Medulla oblongata (tissue), 1 donor: Measurements from ENCODE around the gene FHIT.
A peak's percentile ranks its signal among the peaks of the same experiment; 100 is the strongest.

Experiments
- DNase-seq: peaks from one replicate; pipeline ENCODE4 v3.0.0-alpha.2; 2015; ENCODE audit errors: extremely low spot score

FHIT gene

DNA sequence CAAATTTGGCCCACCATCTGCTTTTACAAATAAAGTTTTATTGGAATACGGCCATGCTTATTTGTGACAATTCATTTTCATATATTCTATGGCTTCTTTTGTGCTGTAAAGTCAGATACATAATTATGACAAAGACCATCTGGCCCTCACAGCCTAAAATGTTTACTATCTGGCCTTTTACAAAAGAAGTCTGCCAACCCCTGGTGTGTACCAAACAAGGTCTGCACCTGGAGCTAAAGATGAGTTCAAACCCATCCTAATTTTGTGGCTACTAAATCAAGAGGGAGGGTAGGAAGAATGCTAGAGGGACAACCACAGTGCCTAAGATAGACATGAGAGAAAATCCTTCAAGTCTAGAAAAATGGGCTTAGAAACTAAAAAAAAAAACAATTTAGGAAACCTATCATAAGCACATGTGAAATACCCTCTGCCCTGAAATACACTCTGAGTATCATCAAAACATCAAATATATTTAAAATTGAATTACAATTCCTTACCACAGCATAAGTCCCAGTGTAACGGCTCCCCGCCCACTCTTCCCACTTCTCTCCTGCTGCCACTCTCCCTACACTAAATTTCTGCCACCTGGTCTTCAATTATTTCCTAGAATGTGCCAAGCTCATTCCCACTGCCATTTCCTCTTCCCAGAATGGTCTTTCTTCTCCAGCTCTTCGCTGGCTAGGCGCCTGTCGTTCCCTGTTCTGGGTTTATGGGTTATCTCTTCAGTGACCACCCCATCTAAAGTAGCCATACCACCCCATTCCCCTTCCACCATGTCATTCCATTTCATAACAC, 1250.7 kb downstream of the FHIT start:
- no peak for DNase-seq

DNA sequence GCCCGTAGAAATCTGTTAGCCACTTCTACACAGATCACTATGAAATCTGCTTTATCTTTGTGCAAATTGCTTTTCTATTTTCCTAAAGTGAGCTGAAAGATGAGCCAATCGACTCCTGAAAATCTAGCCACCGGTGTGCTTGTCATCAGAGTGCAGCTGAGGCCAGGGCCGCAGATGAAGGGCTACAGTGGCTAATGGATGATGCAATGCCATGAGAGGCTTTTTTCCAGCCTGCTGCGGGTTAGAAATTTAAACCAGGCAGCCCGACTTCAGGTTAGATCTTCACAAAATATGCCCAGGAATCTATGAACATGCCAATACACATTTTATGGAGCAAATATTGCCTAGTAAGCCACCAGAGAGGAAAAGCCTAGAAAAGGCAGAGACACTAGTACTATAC, 1253.2 kb downstream of the FHIT start:
- DNase-seq = no peak

DNA sequence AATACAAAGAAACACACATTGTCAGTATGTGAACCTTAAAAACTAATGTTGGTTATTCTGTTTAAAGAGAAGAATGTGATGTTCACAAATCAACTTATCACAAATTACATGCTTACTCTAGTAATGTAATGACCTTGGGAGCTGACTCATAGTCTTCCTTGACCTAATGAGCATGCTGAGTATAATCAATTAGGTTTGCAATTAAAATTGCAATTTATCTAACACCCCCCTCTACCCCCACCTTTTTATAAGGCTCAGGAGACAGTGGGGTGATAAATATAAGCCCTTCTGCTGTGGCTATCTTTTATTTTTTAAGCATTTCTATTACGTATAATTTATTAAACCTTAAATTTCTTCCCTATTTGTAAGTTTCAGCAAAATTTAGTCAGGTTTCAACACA, 1253.7 kb downstream of the FHIT start:
- DNase-seq = no peak

DNA sequence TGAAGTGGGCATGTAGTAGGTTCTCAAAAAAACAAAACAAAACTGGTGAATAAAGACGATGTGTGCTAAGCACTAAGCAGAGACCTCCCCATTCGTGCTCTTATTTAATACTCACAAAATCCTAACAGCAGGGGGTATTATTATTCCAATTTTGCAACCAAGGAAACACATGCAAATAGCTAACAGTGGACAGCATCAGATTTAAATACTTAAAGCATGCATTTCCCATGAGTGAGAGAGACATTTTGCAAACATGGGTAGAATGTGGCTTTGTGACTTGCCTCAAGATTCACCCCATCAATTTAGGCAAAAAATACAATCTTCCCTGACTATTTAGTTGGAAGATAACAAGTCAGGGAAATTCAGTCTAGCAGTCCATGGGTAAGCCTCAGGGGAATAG, 1255.2 kb downstream of the FHIT start:
- no peak for DNase-seq

DNA sequence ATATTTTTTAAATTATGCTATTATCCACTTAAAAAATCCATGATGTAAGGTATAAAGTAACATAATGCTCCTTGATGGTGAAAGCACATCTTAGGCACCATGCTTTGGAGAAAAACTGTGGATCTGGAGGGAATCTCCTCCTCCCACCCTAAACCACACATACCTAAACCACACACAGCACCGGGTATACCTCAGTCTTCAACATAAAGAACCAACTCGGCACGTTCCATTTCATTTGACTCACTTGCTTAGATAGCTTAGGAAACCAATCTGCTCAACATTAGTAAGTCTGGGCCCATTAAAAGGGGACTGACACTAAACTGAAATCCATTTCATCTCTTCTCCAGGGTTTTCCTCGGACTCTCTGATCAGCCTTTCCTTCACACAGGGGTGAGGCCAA, 1255.7 kb downstream of the FHIT start:
- no peak for DNase-seq

DNA sequence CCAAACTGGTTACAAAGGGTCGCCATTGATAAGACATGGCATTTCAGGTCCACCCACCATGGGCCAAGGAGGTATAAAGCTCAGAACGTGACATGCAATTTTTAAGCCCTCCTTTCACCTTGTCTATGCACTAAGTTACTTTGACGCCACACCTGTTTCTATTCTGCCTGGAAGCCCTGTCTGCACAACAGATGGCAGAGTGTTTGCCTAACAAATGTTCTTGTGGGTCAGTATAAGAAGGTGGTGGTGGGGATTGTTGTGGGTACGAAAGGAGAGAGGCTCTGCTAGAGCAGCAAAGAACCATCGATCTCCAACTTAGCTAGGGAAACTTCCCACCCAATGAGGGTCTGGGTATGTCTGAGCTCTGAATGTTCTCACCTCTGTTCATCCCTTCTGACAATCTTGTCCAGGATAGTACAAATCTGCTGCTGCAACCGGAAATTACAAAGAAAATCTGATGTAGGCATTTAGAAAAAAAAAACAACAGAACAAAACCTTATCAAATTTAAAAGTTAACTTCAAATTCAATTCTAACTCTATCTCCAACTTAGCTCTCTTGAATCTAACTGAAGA, 1256.4 kb downstream of the FHIT start:
- DNase-seq = no peak

DNA sequence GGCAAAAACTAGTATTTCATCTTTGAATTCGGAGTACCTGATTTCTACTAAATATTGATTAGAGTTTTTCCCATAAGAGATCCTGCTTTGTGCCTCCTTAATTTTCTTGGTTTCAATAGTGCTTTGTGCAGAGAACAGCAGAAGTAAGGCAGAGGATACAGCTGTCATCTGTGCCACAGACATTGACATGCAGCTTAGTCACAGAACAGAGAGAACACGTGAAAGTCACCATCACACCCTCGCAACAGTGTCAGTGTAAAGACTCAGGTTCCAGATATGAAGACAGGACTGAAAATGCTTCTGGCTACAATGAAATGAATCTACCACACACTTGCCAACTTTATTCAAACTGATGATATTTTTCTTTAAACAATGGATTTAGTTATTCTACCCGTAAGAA, 1258.7 kb downstream of the FHIT start:
- no peak for DNase-seq

DNA sequence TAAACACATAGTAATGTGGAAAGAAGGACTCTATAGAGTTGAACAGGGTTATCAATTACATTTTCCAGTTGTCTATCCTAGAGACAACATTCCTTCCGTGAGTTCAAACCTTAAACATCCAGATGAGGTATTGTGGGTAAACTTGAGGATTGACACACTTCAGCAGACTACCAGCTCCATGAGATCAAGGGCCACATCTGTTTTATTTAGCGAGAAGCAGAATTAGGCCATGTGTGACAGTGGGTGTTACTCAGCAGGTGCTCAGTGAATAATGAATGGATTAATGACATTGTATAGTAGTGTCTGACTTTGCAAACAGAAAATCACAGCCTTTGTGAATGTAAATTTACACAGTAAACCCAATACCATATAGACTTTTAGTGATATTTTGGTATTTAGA, 1260.3 kb downstream of the FHIT start:
- no peak for DNase-seq

DNA sequence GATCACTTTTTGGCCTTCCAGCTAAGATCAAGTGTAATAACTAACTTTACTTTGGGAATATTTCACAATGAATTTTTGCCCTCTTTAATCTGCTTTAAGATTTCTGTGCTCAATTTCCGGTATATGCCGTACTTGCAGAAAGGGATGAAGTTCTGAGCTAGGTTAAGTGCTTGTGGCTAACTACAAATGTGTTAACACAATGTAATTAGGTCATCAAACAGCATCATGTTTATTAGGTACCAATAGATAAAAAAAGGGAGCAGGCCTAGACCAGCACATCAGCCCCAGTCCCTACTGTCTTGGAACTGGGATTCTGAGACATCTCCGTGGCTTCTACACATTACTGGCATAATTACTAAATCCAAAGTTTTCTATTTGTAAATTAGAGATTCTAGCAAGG, 1268.7 kb downstream of the FHIT start:
- no peak for DNase-seq

DNA sequence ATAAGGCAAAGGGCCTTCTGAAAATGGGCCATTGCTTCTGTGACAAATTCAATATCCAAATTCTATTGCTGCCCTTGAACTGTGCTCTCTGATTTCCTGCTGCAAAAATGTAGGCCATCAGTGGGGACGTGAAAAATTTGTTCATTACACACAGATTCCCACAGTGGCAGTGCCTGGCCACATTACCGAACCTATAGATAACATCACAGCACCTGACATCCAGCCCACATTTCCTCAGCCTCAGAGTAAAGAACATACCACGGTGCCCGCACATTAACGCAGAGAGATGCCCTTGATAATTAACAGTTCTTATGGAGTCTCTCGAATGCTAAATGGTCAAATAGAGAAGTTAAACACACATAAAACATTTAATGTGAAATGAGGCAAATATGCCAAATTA, 1269.9 kb downstream of the FHIT start:
- no peak for DNase-seq

DNA sequence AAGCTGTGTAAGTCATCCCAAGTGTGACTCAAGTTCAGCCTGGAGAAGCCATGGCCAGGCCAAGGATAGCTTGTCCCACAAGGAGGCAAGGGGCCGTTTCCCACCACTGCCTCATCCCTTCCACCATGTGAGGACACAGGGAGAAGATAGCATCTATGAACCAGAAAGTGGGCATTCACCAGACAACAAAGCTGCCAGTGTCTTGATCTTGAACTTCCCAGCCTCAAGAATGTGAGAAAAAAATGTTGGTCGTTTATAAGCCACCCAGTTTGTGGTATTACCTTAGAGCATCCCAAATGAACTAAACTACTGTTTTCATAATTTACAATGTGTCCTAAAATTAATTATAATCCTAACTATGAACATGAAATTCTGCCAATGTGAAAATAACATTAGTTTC, 1270.7 kb downstream of the FHIT start:
- DNase-seq = no peak

DNA sequence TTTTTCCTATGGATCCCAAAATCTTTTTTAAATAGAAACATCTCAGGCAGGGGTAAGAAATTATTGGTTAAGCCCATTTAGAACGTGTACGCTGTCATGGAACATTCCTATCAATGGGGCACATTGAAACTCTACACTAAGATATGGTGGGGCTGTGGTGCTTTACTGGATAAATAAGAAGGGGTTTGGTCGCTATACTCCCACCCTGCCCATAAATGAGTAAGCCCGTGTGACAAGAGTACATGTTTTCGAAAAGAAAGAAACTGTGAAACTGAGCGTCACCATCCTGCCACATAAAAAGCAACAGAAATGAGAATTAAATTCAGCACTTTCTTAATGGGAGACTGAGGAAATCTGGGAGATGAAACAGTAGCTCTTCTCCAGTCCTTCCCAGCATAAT, 1271.7 kb downstream of the FHIT start:
- no peak for DNase-seq

DNA sequence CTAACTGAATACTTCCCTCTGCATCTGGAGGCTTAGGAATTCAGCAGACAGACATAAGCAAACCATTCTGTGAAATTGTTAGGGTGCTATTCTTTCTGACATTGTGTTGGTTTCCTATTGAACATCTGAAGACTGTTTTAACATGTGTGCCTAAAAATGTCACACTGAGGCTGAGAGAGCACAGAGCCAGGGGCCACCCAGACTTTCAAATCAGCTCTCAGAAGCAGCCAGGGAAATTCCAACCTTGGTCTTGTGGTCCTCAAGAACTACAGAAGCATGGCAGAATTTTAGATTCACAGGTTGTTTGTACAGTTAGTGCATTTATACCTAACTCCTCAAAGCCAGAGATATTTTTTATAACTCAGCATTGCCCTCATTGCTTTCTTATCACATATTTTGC, 1272.3 kb downstream of the FHIT start:
- DNase-seq = no peak

DNA sequence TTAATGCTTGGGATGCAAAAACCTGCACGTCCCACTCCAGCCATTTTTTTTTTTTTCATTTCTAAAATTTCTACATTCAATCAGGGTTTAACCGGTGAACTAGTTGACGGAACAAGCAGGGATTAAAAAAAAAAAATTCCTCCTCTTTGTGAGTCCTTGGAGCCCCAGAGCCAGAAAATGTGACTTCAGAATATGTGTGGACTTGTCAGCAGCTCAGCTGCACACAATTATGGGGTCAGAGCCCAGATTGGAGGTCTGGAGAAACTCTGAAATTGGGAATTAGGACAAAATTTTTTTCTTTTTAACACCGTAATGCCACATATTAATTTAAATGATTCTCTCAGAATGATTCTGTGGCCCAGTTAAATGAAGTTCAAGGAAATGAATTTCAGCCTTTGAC, 1280.5 kb downstream of the FHIT start:
- DNase-seq = no peak

DNA sequence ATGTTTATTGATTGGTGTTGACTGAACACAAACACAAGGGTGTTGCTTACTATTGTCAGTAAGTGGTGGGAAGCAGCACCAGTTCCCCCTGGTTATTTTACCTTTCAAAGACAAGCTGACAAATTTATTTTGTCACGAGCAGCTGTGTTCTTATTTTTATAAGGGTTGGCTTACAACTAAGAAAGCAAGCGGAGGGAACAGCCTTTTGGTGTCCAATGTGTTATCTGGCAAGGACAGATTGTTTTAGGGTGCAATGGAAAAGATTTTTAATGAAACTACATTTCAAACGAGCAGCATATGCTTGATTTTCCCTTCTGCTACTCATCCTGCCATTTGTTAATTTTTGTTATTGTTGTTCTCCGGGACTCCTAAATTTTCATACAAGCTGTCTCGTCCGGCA, 1280.9 kb downstream of the FHIT start:
- DNase-seq = no peak

DNA sequence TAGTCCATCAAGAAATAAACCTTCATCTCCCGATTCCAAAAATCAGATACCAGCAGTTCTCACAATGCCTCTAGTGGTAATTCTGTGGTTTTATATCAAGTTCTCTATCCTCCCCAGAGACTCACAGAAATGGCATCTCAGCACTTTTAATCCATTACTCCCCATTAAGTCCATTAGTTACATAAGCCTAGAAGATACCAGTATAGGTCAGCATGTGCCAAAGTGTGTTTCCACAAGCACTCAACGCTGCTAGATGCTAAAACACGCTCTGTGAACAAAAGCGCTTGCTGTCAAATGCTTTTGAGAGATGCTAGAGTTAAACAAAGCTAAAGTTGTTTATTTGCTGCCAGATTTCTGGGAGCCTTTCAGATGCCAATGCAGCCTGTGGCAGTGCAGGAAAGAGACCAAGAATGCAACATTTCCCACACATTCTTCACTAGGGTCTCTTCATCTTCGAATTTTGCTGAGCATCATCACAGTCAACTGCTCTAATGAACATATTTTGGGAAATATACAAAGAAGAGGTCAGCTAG, 1282.7 kb downstream of the FHIT start:
- peak; percentile 45 for DNase-seq

DNA sequence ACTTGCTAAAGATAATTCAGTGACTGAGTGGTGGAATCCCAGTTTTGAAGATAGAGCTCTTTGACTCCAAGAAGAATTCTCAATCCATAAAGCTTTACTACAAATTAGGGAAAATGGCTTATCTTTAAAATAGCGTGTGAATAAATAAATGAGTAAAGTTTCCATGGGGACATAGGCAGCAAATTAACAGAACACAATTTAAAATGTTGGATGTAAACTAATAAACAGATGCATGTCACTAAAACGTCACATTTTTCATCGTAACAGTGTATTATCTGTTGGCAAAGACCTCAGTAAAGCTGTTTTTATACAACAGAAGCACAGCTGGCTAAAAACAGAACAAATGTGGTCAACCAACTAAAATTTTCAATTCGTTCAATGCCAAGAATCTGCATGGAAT, 1287.6 kb downstream of the FHIT start:
- DNase-seq = no peak

DNA sequence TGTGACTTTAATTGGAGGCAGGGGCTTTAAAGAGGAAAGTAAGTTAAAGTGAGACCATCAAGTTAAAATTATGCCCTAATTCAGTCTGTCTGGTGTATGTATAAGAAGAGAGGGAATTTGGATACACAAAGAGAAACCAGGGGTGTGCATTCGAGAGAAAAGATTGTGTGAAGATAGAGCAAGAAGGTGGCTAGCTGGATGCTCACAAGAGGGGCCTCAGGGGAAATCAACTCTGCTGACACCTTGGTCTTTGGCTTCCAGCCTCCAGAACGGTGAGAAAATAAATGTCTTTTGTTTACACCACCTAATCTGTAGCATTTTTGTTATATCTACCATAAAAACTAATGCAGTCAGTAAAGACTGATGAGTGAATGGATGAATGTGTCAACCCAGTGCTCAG, 1294.1 kb downstream of the FHIT start:
- DNase-seq = no peak

DNA sequence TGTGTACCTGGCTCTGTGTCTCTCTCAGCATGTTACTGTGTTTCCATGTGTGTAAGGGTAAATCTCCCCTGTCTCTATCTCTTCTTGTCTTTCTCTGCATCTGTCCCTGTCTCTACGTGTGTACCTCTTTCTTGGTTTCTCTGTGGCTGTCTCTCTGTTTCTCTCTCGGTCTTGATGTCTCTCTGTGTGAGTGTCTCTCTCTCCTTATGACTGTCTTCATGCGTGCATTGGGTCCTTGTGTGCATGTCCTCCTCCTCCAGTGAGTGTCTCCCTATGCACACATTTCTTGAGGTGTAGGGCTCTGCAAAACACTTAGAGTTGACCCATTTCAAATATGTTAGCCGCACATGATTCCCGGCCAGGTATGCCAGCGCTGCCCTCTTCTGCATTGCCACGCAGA, 1298.1 kb downstream of the FHIT start:
- DNase-seq = no peak

DNA sequence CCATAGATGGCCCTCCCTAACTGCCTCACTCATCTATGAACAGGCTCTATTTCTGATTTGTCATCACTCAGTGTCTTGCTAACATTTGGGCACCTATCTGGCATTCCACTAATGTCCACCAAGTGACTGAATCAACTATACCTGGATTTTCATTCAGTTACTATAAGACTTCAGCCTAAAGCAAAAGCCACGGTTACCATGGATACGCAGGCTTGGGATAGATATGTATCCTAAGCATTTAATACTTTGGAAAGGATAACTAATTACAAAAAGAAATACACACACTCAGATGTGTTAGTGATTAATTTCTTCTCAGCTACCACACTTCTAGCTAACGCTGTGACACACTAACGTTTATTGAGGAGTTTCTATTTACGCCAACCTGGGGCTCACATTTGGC, 1301.9 kb downstream of the FHIT start:
- DNase-seq = no peak

DNA sequence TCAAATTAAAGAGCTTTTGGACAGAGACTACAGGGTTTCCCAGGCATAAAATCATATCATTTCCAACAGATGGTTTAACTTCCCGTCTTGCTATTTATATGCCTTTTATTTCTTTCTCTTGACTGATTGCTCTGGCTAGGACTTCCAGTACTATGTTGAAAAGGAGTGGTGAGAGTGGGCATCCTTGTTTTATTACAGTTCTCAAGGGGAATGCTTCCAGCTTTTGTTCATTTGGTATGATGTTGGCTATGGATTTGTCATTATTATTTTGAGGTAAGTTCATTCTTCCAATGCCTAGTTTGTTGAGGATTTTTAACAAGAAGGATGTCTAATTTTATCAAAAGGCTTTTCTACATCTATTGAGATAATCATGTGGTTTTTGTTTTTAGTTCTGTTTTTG, 1304.9 kb downstream of the FHIT start:
- DNase-seq = no peak

DNA sequence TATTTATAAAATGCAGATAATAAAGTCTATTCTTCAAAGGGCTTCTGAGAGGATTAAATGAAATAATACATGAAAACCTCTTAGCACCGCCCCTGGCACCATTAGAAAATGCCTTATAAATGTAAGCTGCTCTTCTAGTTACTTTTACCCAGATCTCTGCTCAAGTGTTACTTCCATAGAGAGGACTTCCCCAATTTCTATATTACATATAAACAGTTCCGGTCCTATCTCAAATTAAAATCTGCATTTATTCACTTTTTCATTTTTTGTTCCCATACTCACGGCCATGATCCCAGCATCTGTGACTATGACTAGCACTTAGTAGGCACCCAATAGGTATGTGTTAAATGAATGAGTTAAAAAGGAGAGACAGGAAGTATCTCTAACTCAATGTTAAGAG, 1310.5 kb downstream of the FHIT start:
- no peak for DNase-seq

DNA sequence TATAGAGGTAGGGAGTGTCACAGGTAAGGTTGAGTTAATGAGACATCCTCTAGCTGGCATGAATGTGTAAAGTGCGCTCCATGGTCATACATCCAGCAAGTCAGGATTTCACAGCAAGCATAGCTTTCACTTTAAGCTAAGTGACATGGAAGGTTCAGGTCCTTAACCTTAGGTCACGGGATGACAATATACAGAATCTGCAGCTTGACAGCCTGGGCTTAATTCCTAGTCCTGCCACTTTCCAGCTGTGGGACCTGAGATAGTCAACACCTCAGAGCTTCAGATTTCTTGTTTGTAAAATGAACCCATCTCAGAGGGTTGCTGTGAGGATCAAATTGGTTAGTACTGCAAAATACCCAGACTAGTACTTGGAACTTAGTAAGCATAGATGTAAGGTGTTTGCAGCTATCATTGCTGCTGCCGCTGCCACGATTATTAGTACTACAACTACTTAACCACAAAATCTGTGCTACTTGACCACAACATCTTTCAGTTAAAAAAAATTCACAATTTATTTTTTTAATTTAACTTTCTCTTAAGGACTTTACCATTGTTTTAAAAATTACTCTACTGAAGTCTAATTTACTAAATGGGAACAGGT, 1311.3 kb downstream of the FHIT start:
- DNase-seq = no peak
